Muscle layer of colon (tissue), 2 donors: ENCODE measurements around the gene PRRX1.

Source experiments
- H3K27ac ChIP-seq: one replicate; pipeline ENCODE4 v1.7.0; 2013; ENCODE audit warnings: low read depth, mild to moderate bottlenecking, low read length, moderate library complexity
- H3K27me3 ChIP-seq, 2 donors: one replicate each; pipeline ENCODE4 v1.7.0; 2013; ENCODE audit warnings: low read length in 2 of 2, mild to moderate bottlenecking in 2 of 2; ENCODE audit not compliant: insufficient read depth in 2 of 2, control insufficient read depth in 1 of 2
- H3K36me3 ChIP-seq: one replicate; pipeline ENCODE4 v1.7.0; 2013; ENCODE audit warnings: mild to moderate bottlenecking, low read length; ENCODE audit not compliant: insufficient read depth
- H3K4me1 ChIP-seq: one replicate; pipeline ENCODE4 v1.7.0; 2013; ENCODE audit warnings: mild to moderate bottlenecking, low read length; ENCODE audit not compliant: insufficient read depth
- H3K4me3 ChIP-seq, 2 donors: one replicate each; pipeline ENCODE4 v1.7.0; 2013; ENCODE audit warnings: low read length in 2 of 2, low read depth in 1 of 2, mild to moderate bottlenecking in 1 of 2, moderate library complexity in 1 of 2
- H3K9ac ChIP-seq: one replicate; pipeline ENCODE4 v1.7.0; 2013; ENCODE audit warnings: low read length
- H3K9me3 ChIP-seq: one replicate; pipeline ENCODE4 v1.7.0; 2013; ENCODE audit warnings: mild to moderate bottlenecking, low read length
- donor health status: abdominal sarcoma.
- donor health status: Adenocarcinoma of cecum.

The PRRX1 gene

GRCh38 chr1:170730014-170730413 is 66.1 kb downstream of the PRRX1 start:
- H3K4me3 ChIP-seq, result no peak overlapping the region
- H3K36me3 ChIP-seq, result no peaks in the 10 kb centered on the region
- H3K9ac ChIP-seq, result no peak overlapping the region
- H3K4me1 ChIP-seq, result no peaks in the 10 kb centered on the region
- no peak overlapping the region for H3K27ac ChIP-seq
- H3K9me3 ChIP-seq, result no peaks in the 10 kb centered on the region
- H3K27me3 ChIP-seq, result no peaks in the 10 kb centered on the region

- Histone ChIP-seq H3K27ac (no peak overlapping the region), H3K4me1 (no peaks in the 10 kb centered on the region), H3K27me3 (no peaks in the 10 kb centered on the region)
Observed at GRCh38 chr1:170730438-170730837, 66.5 kb downstream of the PRRX1 start.

DNA sequence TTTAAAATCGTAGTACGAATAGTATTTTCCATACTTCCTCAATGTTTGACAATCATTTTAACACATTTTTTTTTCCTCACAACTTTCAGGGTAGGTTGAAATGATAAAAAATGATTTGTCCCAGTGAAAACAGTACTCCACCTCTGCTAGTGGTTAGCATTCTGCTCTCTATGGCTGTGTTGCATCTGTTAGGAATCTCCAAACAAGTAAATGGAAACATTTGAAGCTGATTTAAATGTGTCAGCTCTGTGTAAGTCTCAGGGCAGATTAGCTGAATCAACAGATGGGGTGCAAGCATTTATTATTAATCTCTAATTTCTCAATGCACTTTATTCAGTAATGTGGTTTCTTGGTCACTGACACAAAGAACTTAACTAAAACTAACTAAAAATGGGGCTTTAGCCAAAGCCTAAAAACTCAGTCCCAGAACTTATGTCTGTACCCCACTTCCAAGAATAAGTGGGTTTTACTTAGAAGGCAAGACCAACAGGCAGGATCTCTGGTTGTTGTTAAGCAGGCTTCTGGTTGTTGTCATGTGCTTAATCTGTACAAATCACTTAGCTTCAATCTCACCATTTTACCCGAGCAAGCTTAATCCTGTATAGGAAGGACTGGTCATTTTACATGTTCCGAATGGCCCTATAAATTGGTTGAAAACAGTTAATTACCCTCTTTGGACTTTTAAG is 67.8 kb downstream of the PRRX1 start:
- Histone ChIP-seq H3K27ac (no peak overlapping the region), H3K9ac (no peak overlapping the region), H3K27me3 (no peaks in the 10 kb centered on the region), H3K4me1 (no peaks in the 10 kb centered on the region), H3K36me3 (no peaks in the 10 kb centered on the region), H3K4me3 (no peak overlapping the region), H3K9me3 (no peaks in the 10 kb centered on the region)

More at GRCh38 chr1:170730438-170730837, 66.5 kb downstream of the PRRX1 start:
- Histone ChIP-seq H3K36me3 (no peaks in the 10 kb centered on the region), H3K9me3 (no peaks in the 10 kb centered on the region), H3K9ac (no peak overlapping the region), H3K4me3 (no peak overlapping the region)

DNA sequence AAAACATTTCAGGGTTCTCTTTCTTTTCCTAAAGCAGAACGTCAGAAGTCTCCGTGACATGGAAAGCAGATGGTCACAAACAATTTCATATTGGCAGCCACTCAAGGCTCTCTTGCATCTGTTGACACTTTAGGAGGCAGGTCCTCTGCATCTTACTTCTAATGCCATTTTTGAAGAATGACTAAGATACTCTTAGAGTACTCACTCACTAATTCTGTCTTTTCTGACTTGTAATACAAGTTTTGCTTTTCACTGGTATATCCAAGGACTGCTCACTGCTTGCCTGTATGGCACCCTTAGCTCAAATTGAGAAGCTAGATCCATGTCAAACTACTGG is 68.3 kb downstream of the PRRX1 start:
- no peak overlapping the region for H3K9ac ChIP-seq
- H3K27ac ChIP-seq, result no peak overlapping the region
- no peaks in the 10 kb centered on the region for H3K36me3 ChIP-seq
- no peaks in the 10 kb centered on the region for H3K4me1 ChIP-seq
- H3K4me3 ChIP-seq, result no peak overlapping the region
- no peaks in the 10 kb centered on the region for H3K9me3 ChIP-seq
- no peaks in the 10 kb centered on the region for H3K27me3 ChIP-seq

GRCh38 chr1:170734412-170735175 is 70.7 kb downstream of the PRRX1 start:
- H3K4me3 ChIP-seq, result no peak overlapping the region
- no peaks in the 10 kb centered on the region for H3K27me3 ChIP-seq
- no peaks in the 10 kb centered on the region for H3K4me1 ChIP-seq
- no peak overlapping the region for H3K27ac ChIP-seq
- H3K9ac ChIP-seq, result no peak overlapping the region
- no peaks in the 10 kb centered on the region for H3K9me3 ChIP-seq
- no peaks in the 10 kb centered on the region for H3K36me3 ChIP-seq

DNA sequence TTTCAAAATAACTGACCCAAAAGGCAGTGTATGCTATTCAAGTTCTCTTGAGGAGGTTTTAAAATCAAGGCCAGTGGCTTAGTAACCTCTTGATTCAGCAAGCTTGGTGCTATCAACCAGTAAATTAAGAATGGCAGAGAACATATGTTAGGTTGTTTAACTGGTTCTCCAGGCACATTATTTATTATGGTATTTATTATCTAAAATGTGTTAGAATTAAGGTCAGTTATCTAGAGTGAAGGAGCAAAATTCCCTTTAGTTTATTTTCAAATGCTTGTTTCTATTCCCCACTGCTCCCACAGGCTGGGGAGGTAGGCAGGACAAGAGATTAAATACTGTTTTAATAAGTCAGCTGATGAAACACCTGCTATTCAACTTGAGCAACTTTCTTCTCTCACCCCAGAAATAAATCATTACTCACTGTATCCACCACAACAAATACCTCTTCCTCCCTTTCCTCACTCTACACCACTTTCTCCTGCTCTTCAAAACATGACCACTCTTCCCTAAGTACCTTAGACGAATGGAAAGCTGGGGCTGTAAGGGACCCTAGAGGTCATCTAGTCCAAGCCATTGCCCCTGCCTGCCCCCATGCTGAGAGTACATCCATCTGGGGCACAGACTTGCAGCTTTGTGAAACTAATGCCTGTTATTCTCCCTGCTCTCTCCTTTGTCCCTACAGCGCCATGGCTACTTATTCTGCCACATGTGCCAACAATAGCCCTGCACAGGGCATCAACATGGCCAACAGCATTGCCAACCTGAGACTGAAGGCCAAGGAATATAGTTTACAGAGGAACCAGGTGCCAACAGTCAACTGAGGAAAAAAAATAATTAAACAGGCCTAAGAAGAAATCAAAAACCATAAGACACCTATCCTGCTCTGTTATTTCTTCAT is 71.7 kb downstream of the PRRX1 start:
- no peak overlapping the region for H3K27ac ChIP-seq
- no peak overlapping the region for H3K4me3 ChIP-seq
- no peaks in the 10 kb centered on the region for H3K27me3 ChIP-seq
- H3K9me3 ChIP-seq, result no peaks in the 10 kb centered on the region
- H3K4me1 ChIP-seq, result no peaks in the 10 kb centered on the region
- no peak overlapping the region for H3K9ac ChIP-seq
- H3K36me3 ChIP-seq, result no peaks in the 10 kb centered on the region

GRCh38 chr1:170739803-170740202 is 75.9 kb downstream of the PRRX1 start:
- H3K4me3 ChIP-seq, result no peak overlapping the region
- no peak overlapping the region for H3K27ac ChIP-seq
- H3K9me3 ChIP-seq, result no peaks in the 10 kb centered on the region

DNA sequence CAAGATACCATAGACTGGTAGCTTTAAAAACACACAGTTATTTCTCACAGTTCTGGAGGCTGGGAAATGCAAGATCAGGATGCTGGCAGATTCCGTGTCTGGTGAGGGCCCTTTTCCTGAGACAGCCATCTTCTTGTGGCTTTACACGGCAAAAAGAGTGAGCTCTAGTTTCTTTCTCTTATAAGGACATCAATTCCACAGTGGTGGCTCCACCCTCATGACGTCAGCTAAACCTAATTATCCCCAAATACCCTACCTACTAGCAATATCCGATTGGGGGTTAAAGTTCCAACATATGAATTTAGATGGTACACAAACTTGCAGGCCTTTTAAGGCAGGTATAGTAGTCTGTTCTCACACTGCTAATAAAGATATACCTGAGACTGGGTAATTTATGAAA is 77.7 kb downstream of the PRRX1 start:
- H3K4me1 ChIP-seq, result no peaks in the 10 kb centered on the region
- no peaks in the 10 kb centered on the region for H3K36me3 ChIP-seq
- no peak overlapping the region for H3K9ac ChIP-seq
- H3K4me3 ChIP-seq, result no peak overlapping the region
- H3K27me3 ChIP-seq, result no peaks in the 10 kb centered on the region
- H3K9me3 ChIP-seq, result no peaks in the 10 kb centered on the region
- no peak overlapping the region for H3K27ac ChIP-seq

More at GRCh38 chr1:170739803-170740202, 75.9 kb downstream of the PRRX1 start:
- H3K9ac ChIP-seq, result no peak overlapping the region
- H3K27me3 ChIP-seq, result no peaks in the 10 kb centered on the region
- H3K36me3 ChIP-seq, result no peaks in the 10 kb centered on the region
- no peaks in the 10 kb centered on the region for H3K4me1 ChIP-seq

DNA sequence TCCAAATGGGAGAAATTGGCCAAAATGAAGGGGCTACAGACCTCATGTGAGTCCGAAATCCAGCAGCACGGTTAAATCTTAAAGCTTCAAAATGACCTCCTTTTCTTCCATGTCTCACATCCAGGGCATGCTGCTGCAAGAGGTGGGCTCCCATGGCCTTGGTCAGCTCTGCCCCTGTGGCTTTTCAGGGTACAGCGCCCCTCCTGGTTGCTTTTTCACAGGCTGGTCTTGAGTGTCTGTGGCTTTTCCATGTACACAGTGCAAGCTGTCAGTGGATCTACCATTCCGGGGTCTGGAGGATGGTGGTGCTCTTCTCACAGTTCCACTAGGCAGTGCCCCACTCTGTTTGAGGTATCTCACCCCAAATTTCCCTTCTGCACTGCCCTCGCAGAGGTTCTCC is 78.7 kb downstream of the PRRX1 start:
- no peak overlapping the region for H3K9ac ChIP-seq
- no peak overlapping the region for H3K4me3 ChIP-seq
- no peaks in the 10 kb centered on the region for H3K36me3 ChIP-seq
- H3K27me3 ChIP-seq, result no peaks in the 10 kb centered on the region
- no peaks in the 10 kb centered on the region for H3K9me3 ChIP-seq
- no peak overlapping the region for H3K27ac ChIP-seq
- no peaks in the 10 kb centered on the region for H3K4me1 ChIP-seq

GRCh38 chr1:170743083-170743482 is 79.2 kb downstream of the PRRX1 start:
- no peaks in the 10 kb centered on the region for H3K36me3 ChIP-seq
- no peak overlapping the region for H3K27ac ChIP-seq
- H3K4me1 ChIP-seq, result no peaks in the 10 kb centered on the region
- H3K4me3 ChIP-seq, result no peak overlapping the region
- no peaks in the 10 kb centered on the region for H3K27me3 ChIP-seq
- H3K9ac ChIP-seq, result no peak overlapping the region
- H3K9me3 ChIP-seq, result no peaks in the 10 kb centered on the region

DNA sequence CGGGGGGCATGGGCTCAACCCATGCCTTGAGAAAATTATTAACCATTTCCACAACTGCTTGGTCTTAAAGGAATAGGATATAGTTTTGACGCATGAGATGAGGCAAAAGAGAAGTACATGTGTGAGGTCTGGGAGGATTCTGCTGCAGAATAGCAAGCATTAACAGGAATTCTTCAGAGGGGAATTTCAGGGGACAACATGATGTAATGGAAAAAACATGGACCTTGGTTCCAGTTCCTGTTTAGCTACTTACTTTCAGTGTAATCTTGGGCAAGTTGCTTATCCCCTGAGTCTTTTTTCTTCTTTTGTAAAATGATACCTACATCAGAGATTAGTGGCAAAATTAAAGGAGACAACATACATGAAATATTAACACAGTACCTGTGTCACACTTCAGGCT is 85.6 kb downstream of the PRRX1 start:
- Histone ChIP-seq H3K4me1 (no peaks in the 10 kb centered on the region), H3K9me3 (no peaks in the 10 kb centered on the region), H3K27ac (no peak overlapping the region), H3K36me3 (no peaks in the 10 kb centered on the region), H3K4me3 (no peak overlapping the region), H3K27me3 (no peaks in the 10 kb centered on the region), H3K9ac (no peak overlapping the region)
